WTC11 (cell line): ENCODE measurements around the gene FOXC1. TPM values are rescaled to one million over a fixed set of nuclear protein-coding genes. Genes with fewer than 3 reads are reported as not detected.
A peak's percentile ranks its signal among the peaks of the same experiment; 100 is the strongest.

Source experiments
- ATAC-seq: fragments of 200-7000 bp; cut with Tn5 transposase; 2 replicates; pipeline ENCODE4 v1.10.0; 2021; ENCODE audit warnings: mild to moderate bottlenecking, moderate library complexity
- CTCF ChIA-PET: fragments of 300-600 bp; sonication (Branson Sonifier 250); formaldehyde crosslinking; loops from one replicate; lab custom pipeline; 2021; ENCODE audit warnings: antibody characterized with exemption; lab: Charles Lee
- POLR2A ChIA-PET: fragments of 350-600 bp; sonication (Branson Sonifier 250); formaldehyde crosslinking; loops from one replicate; lab custom pipeline; 2021; ENCODE audit warnings: antibody characterized with exemption; lab: Charles Lee
- DNase-seq: peaks from one replicate; pipeline ENCODE4 v3.0.0; 2021; ENCODE audit warnings: low spot score
- H3K27ac Mint-ChIP-seq: 2 replicates; pipeline ENCODE4 v1.8.0; 2021; ENCODE audit warnings: mixed read lengths
- H3K27me3 Mint-ChIP-seq: 2 replicates; pipeline ENCODE4 v1.8.0; 2021; ENCODE audit warnings: low read depth, mild to moderate bottlenecking, moderate library complexity, mixed read lengths
- H3K36me3 Mint-ChIP-seq: 2 replicates; pipeline ENCODE4 v1.8.0; 2021; ENCODE audit warnings: mixed read lengths
- H3K4me1 Mint-ChIP-seq: 2 replicates; pipeline ENCODE4 v1.8.0; 2022; ENCODE audit warnings: mixed read lengths
- H3K4me3 Mint-ChIP-seq: 2 replicates; pipeline ENCODE4 v1.8.0; 2021; ENCODE audit warnings: mild to moderate bottlenecking, moderate library complexity, mixed read lengths
- H3K9me3 Mint-ChIP-seq: 2 replicates; pipeline ENCODE4 v1.8.0; 2021; ENCODE audit warnings: mixed read lengths
- EMX1 ChIP-seq: fragments of 250-450 bp; sonication (Bioruptor Pico); IDR thresholded peaks from 2 replicates; pipeline ENCODE4 v1.8.0; 2021; ENCODE audit warnings: mild to moderate bottlenecking
- FOXJ3 ChIP-seq: sonication (generic); formaldehyde crosslinking; IDR thresholded peaks from 2 replicates; pipeline ENCODE4 v1.9.0; 2021; ENCODE audit warnings: missing genetic modification reagents, mild to moderate bottlenecking, borderline replicate concordance
- GABPB1 ChIP-seq: sonication (generic); formaldehyde crosslinking; IDR thresholded peaks from 2 replicates; pipeline ENCODE4 v1.8.1; 2023; ENCODE audit warnings: mild to moderate bottlenecking, missing genetic modification reagents
- JAZF1 ChIP-seq: fragments of 250-450 bp; sonication (Bioruptor Pico); IDR thresholded peaks from 2 replicates; pipeline ENCODE4 v1.9.0; 2021; ENCODE audit warnings: moderate library complexity, mild to moderate bottlenecking, inconsistent platforms
- NFYB ChIP-seq: sonication (generic); formaldehyde crosslinking; conservative IDR thresholded peaks from 2 replicates; pipeline ENCODE4 v1.8.0; 2022; ENCODE audit warnings: low read depth, missing genetic modification reagents
- NR3C1 ChIP-seq: sonication (generic); formaldehyde crosslinking; conservative IDR thresholded peaks from 2 replicates; pipeline ENCODE4 v1.8.1; 2023; ENCODE audit warnings: low read depth, mild to moderate bottlenecking, missing genetic modification reagents
- OVOL2 ChIP-seq: fragments of 250-450 bp; sonication (Bioruptor Pico); IDR thresholded peaks from 2 replicates; pipeline ENCODE4 v1.9.0; 2021; ENCODE audit warnings: mild to moderate bottlenecking, borderline replicate concordance
- PRRX2 ChIP-seq: fragments of 250-450 bp; sonication (Bioruptor Pico); IDR thresholded peaks from 2 replicates; pipeline ENCODE4 v1.8.0; 2021; ENCODE audit warnings: mild to moderate bottlenecking
- SMAD4 ChIP-seq: sonication (generic); formaldehyde crosslinking; IDR thresholded peaks from 2 replicates; pipeline ENCODE4 v1.8.0; 2022; ENCODE audit warnings: mild to moderate bottlenecking, missing genetic modification reagents
- SOX15 ChIP-seq: fragments of 250-450 bp; sonication (Bioruptor Pico); IDR thresholded peaks from 2 replicates; pipeline ENCODE4 v1.9.0; 2021; ENCODE audit warnings: mild to moderate bottlenecking
- TEAD4 ChIP-seq: sonication (generic); formaldehyde crosslinking; IDR thresholded peaks from 2 replicates; pipeline ENCODE4 v1.8.0; 2022; ENCODE audit warnings: mild to moderate bottlenecking, missing genetic modification reagents
- ZNF121 ChIP-seq: sonication (generic); formaldehyde crosslinking; IDR thresholded peaks from 2 replicates; pipeline ENCODE4 v1.8.0; 2023; ENCODE audit warnings: missing genetic modification reagents
- ZNF396 ChIP-seq: fragments of 250-450 bp; sonication (Bioruptor Pico); IDR thresholded peaks from 2 replicates; pipeline ENCODE4 v1.8.0; 2021; ENCODE audit warnings: mild to moderate bottlenecking, moderate library complexity, borderline replicate concordance
- ZNF423 ChIP-seq: fragments of 250-450 bp; sonication (Bioruptor Pico); IDR thresholded peaks from 2 replicates; pipeline ENCODE4 v2.1.2; 2022; ENCODE audit warnings: mild to moderate bottlenecking, moderate library complexity
- total RNA-seq: library from RNA; stranded (reverse); gene quantifications from 3 replicates; pipeline ENCODE4 v1.2.3, GENCODE V29; 2021
- TF ChIP-seq, protein P1 (sequence below): sonication (generic); formaldehyde crosslinking; IDR thresholded peaks from 2 replicates; pipeline ENCODE4 v1.8.1; 2023; ENCODE audit warnings: mild to moderate bottlenecking, moderate library complexity, missing genetic modification reagents
- TF ChIP-seq, protein P2 (sequence below): sonication (generic); formaldehyde crosslinking; IDR thresholded peaks from 2 replicates; pipeline ENCODE4 v1.8.1; 2022; ENCODE audit warnings: low read depth, missing genetic modification reagents, borderline replicate concordance
- TF ChIP-seq, protein P3 (sequence below): fragments of 250-450 bp; sonication (Bioruptor Pico); IDR thresholded peaks from 2 replicates; pipeline ENCODE4 v1.9.0; 2021; ENCODE audit warnings: mild to moderate bottlenecking
- TF ChIP-seq, protein P4 (sequence below): fragments of 250-450 bp; sonication (Bioruptor Pico); IDR thresholded peaks from 2 replicates; pipeline ENCODE4 v1.8.0; 2021; ENCODE audit warnings: mild to moderate bottlenecking
- TF ChIP-seq, protein P5 (sequence below): sonication (generic); formaldehyde crosslinking; IDR thresholded peaks from 2 replicates; pipeline ENCODE4 v1.8.1; 2022; ENCODE audit warnings: low read depth, mild to moderate bottlenecking, moderate library complexity, missing genetic modification reagents, borderline replicate concordance
- TF ChIP-seq, protein P6 (sequence below): sonication (generic); formaldehyde crosslinking; IDR thresholded peaks from 2 replicates; pipeline ENCODE4 v1.8.0; 2022; ENCODE audit warnings: mild to moderate bottlenecking, missing genetic modification reagents
- TF ChIP-seq, protein P7 (sequence below): sonication (generic); formaldehyde crosslinking; IDR thresholded peaks from 2 replicates; pipeline ENCODE4 v1.8.1; 2023; ENCODE audit warnings: mild to moderate bottlenecking, missing genetic modification reagents
- TF ChIP-seq, protein P8 (sequence below): sonication (generic); formaldehyde crosslinking; IDR thresholded peaks from 2 replicates; pipeline ENCODE4 v1.8.1; 2022; ENCODE audit warnings: missing genetic modification reagents, borderline replicate concordance

FOXC1 gene
- total RNA-seq, 1 experiment from 2014 or later = 10.7 TPM

DNA sequence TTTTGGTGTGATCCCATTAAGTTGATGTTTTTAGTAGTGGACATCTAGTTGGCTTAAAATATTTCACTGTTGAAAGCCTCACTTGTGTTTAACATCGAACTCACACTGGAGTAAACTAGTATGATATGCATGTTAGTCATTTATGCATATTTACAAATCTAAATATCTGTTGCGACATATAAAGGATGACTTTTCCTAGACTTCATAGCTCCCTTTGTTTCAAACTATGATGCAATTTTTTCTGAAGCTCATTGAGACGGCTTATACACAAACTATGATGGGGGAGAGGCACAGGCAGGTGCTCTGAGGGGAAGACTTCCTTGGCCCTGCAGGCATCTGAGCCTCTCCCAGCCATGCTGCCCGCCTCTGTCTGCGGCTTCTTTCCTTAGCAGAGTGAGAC, 11.8 kb upstream of the FOXC1 start:
- H3K27me3 Mint-ChIP-seq = peaks cover 51% of the 10 kb centered on the region
- TF ChIP-seq SMAD4 = no peak
- TF ChIP-seq NR3C1 = no peak
- TF ChIP-seq PRRX2 (CRISPR knock-in tag) = no peak
- peak; percentile 84 for TF ChIP-seq GABPB1 (CRISPR knock-in tag)
- TF ChIP-seq, protein P1, sequence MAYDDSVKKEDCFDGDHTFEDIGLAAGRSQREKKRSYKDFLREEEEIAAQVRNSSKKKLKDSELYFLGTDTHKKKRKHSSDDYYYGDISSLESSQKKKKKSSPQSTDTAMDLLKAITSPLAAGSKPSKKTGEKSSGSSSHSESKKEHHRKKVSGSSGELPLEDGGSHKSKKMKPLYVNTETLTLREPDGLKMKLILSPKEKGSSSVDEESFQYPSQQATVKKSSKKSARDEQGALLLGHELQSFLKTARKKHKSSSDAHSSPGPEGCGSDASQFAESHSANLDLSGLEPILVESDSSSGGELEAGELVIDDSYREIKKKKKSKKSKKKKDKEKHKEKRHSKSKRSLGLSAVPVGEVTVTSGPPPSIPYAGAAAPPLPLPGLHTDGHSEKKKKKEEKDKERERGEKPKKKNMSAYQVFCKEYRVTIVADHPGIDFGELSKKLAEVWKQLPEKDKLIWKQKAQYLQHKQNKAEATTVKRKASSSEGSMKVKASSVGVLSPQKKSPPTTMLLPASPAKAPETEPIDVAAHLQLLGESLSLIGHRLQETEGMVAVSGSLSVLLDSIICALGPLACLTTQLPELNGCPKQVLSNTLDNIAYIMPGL = no peak
- no peak for TF ChIP-seq JAZF1
- no peak for TF ChIP-seq FOXJ3
- TF ChIP-seq SOX15 (CRISPR knock-in tag) = no peak
- TF ChIP-seq, all 79 proteins: peak for 1

DNA sequence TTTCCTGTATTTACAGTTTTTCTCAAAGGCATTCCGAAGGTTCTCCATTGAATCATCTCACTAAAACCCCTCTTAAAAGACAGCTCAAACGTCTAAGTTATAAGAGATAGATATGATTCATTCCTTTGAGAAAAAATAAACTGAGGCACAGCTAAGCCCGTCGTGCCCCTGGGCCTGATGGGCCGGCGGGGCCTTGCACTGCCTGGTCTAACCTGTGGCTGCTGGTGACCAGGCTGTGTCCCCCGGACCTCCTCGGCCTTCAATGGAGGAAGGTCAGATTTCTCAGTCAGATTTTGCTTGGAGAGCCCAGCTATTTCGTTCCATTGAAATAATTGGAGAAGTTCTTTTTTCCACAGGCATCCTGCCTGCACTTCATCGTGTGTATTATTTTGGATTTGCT, 11.3 kb upstream of the FOXC1 start:
- H3K27ac Mint-ChIP-seq = no peak overlapping the region
- POLR2A ChIA-PET = no interaction called here
- no peak for TF ChIP-seq ZNF423
- TF ChIP-seq ZNF396 (CRISPR knock-in tag) = no peak
- TF ChIP-seq, protein P2, sequence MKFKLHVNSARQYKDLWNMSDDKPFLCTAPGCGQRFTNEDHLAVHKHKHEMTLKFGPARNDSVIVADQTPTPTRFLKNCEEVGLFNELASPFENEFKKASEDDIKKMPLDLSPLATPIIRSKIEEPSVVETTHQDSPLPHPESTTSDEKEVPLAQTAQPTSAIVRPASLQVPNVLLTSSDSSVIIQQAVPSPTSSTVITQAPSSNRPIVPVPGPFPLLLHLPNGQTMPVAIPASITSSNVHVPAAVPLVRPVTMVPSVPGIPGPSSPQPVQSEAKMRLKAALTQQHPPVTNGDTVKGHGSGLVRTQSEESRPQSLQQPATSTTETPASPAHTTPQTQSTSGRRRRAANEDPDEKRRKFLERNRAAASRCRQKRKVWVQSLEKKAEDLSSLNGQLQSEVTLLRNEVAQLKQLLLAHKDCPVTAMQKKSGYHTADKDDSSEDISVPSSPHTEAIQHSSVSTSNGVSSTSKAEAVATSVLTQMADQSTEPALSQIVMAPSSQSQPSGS (CRISPR knock-in tag) = no peak
- TF ChIP-seq, protein P3, sequence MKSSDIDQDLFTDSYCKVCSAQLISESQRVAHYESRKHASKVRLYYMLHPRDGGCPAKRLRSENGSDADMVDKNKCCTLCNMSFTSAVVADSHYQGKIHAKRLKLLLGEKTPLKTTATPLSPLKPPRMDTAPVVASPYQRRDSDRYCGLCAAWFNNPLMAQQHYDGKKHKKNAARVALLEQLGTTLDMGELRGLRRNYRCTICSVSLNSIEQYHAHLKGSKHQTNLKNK (CRISPR knock-in tag) = no peak
- TF ChIP-seq, protein P4, sequence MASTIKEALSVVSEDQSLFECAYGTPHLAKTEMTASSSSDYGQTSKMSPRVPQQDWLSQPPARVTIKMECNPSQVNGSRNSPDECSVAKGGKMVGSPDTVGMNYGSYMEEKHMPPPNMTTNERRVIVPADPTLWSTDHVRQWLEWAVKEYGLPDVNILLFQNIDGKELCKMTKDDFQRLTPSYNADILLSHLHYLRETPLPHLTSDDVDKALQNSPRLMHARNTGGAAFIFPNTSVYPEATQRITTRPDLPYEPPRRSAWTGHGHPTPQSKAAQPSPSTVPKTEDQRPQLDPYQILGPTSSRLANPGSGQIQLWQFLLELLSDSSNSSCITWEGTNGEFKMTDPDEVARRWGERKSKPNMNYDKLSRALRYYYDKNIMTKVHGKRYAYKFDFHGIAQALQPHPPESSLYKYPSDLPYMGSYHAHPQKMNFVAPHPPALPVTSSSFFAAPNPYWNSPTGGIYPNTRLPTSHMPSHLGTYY (CRISPR knock-in tag) = no peak
- TF ChIP-seq, protein P5, sequence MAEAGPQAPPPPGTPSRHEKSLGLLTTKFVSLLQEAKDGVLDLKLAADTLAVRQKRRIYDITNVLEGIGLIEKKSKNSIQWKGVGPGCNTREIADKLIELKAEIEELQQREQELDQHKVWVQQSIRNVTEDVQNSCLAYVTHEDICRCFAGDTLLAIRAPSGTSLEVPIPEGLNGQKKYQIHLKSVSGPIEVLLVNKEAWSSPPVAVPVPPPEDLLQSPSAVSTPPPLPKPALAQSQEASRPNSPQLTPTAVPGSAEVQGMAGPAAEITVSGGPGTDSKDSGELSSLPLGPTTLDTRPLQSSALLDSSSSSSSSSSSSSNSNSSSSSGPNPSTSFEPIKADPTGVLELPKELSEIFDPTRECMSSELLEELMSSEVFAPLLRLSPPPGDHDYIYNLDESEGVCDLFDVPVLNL (CRISPR knock-in tag) = no peak
- TF ChIP-seq, protein P6, sequence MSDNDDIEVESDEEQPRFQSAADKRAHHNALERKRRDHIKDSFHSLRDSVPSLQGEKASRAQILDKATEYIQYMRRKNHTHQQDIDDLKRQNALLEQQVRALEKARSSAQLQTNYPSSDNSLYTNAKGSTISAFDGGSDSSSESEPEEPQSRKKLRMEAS (CRISPR knock-in tag) = no peak
- TF ChIP-seq, protein P7, sequence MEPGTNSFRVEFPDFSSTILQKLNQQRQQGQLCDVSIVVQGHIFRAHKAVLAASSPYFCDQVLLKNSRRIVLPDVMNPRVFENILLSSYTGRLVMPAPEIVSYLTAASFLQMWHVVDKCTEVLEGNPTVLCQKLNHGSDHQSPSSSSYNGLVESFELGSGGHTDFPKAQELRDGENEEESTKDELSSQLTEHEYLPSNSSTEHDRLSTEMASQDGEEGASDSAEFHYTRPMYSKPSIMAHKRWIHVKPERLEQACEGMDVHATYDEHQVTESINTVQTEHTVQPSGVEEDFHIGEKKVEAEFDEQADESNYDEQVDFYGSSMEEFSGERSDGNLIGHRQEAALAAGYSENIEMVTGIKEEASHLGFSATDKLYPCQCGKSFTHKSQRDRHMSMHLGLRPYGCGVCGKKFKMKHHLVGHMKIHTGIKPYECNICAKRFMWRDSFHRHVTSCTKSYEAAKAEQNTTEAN (CRISPR knock-in tag) = no peak
- TF ChIP-seq ZNF121 (CRISPR knock-in tag) = no peak
- TF ChIP-seq, protein P8, sequence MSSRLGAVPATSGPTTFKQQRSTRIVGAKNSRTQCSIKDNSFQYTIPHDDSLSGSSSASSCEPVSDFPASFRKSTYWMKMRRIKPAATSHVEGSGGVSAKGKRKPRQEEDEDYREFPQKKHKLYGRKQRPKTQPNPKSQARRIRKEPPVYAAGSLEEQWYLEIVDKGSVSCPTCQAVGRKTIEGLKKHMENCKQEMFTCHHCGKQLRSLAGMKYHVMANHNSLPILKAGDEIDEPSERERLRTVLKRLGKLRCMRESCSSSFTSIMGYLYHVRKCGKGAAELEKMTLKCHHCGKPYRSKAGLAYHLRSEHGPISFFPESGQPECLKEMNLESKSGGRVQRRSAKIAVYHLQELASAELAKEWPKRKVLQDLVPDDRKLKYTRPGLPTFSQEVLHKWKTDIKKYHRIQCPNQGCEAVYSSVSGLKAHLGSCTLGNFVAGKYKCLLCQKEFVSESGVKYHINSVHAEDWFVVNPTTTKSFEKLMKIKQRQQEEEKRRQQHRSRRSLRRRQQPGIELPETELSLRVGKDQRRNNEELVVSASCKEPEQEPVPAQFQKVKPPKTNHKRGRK (CRISPR knock-in tag) = no peak
- no peak for TF ChIP-seq OVOL2 (CRISPR knock-in tag)
- TF ChIP-seq TEAD4 (CRISPR knock-in tag) = no peak
- TF ChIP-seq NFYB (CRISPR knock-in tag) = no peak
- TF ChIP-seq EMX1 (CRISPR knock-in tag) = no peak
- ATAC-seq (no peak), DNase-seq (no peak)
- H3K4me3 Mint-ChIP-seq = no peak overlapping the region
- peaks cover 27% of the 10 kb centered on the region for H3K4me1 Mint-ChIP-seq
- no peaks in the 10 kb centered on the region for H3K9me3 Mint-ChIP-seq
- no peaks in the 10 kb centered on the region for H3K36me3 Mint-ChIP-seq
- H3K27me3 Mint-ChIP-seq = peaks cover 56% of the 10 kb centered on the region
- CTCF ChIA-PET = interaction anchor here (1.7 kb wide), 1 partner anchor 16 kb away, joined by 5 read pairs; no protein-coding TSS in a partner anchor

More for the DNA sequence above, 11.8 kb upstream of the FOXC1 start:
- DNase-seq (no peak), ATAC-seq (no peak)
- no peaks in the 10 kb centered on the region for H3K9me3 Mint-ChIP-seq
- H3K4me3 Mint-ChIP-seq = no peak overlapping the region
- CTCF ChIA-PET = interaction anchor here (1.7 to 2.4 kb wide), 2 partner anchors 17 to 851 kb away, joined by 5 to 7 read pairs; no protein-coding TSS in a partner anchor
- peaks cover 27% of the 10 kb centered on the region for H3K4me1 Mint-ChIP-seq
- no peak overlapping the region for H3K27ac Mint-ChIP-seq
- POLR2A ChIA-PET = no interaction called here
- H3K36me3 Mint-ChIP-seq = no peaks in the 10 kb centered on the region
